ENCODE measurements around the gene ZNF23.
"Not testable (repeated sequence)": the region's sequence is repeated elsewhere in the genome, so short reads cannot be mapped to it uniquely, and the experiment has no call there.

Gene ZNF23

DNA sequence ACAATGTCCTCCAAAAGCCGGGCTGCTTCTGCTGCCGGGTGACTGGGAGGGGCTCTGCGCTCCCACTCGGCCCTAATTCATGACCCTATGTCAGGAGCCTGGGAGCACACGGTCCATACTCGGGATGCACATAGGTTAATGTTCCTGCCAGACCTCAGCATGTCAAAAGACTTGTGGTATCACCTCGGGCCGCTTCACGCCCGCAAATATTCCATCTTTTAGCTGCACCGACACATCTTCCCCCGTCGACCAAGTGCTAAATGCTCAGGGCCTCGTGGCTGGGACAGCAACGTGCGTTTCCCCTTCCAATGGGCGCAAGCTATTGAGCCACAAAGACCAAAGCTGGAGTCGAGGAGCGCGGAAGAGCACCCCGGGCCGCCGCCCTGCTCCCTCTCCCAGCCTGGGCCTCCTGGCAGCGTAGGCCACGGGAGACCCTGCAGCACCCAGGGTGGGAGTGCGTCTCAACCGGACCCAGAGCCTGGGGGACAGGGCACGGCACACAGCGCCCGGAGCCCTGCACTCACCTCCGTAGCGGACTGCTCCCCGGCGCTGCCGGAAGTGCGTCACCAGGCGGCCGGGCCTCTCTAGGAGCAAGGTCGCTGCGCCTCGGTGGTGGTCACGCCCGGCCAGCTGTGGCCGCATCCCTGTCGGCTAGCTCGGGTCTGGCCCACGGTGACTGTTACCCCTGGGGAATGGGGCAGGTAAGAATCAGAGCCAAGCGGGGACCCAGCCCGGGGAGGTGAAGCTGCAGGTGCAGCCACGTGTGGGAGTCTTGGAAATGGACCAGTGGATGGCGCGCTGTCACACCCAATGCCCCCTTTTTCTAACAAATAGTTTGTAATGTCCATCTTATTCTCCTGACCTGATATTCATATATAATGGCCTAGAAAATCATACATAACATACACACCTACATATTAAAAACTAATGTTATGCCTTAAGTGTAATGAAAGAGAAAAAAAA, at the start of gene ZNF23:
TSS of gene ZNF23 (minus strand) at position 562 of the 963 bp plus-strand sequence. CDS start 5,451 bp downstream, outside the sequence.
- DNase-seq, result peak; percentile 67

DNA sequence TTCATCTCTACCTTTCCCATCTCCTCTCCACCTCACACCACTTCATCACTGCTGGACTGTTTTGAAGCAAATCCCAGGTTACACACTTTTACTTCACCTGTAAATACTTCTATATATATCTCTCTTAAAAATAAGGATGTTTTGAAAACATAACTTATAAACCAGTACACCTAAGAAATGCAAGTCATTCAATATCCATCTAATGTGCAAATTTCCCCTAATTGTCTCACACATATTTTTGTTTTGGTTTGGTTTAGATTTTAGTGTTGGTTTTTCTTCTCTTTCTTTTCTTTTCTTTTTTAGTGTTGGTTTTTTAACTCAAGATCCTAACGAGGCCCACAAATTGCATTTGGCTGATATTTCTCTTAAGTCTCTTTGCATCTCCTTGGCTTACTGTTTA, 45.0 kb upstream of the ZNF23 start:
- no peak for DNase-seq

DNA sequence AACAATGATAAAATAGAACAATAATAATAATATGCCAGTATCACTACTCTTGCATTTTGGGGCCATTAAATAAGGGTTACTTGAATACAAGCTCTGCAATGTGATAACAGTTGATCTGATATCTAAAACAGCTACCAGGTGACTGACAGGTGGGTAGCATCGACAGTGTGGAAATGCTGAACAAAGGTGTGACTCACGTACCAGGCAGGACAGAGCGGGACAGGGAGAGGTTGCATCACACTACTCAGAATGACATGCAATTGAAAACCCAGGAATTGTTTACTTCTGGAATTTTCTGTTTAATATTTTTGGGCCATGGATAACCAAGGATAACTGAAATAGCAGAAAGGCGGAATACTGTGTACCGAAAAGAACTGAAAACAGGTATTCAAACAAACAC, 42.9 kb upstream of the ZNF23 start:
- DNase-seq, result no peak

DNA sequence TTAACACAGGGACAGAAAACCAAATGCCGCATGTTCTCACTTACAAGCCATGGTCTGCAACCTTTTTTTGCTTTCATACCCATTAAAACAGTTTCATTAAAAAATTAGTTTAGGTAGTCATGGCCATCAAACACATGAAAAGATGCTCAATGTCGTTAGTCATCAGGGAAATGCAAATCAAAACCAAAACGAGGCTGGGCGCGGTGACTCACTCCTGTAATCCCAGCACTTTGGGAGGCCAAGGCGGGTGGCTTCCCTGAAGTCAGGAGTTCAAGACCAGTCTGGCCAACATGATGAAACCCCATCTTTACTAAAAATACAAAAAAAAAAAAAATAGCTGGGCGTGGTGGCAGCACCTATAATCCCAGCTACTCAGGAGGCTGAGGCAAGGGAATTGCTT, 42.0 kb upstream of the ZNF23 start:
- not testable (repeated sequence) for DNase-seq

DNA sequence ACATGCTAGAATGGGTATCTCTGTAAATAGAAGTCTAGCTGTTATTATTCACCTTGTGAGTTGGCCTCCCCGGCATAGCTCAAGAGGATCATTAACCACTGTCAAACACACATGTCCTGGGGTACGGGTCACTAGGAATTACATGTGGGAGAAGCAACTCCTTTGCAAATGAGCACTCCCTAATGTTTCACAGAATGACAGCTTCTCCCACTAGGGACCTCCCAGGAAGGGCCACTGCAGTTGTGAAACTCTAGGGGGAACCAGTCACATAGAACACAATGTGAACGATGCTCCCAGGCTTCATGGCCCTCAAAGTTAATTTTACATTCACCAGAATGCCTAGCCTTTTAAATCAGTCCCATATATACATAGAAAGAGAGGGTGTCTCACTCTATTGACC, 39.5 kb upstream of the ZNF23 start:
- DNase-seq, result no peak

DNA sequence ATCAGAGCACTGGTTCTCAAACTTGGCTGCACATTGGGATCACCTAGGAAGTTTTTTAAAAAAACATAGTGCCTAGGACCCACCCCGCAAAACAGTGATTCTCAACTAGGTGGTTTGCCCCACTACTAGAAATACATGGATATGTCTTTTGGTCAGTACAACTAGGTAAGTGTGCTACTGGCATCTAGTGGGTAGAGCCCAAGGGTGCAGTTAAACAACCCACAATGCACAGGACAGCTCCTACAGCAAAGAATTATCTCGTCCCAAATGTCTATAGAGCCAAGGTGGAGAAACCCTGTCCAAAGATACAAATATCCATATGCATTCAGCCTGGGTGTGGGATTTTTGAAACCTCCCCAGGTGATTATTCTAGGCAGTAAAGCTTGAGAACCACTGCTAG, 38.9 kb upstream of the ZNF23 start:
- no peak for DNase-seq

DNA sequence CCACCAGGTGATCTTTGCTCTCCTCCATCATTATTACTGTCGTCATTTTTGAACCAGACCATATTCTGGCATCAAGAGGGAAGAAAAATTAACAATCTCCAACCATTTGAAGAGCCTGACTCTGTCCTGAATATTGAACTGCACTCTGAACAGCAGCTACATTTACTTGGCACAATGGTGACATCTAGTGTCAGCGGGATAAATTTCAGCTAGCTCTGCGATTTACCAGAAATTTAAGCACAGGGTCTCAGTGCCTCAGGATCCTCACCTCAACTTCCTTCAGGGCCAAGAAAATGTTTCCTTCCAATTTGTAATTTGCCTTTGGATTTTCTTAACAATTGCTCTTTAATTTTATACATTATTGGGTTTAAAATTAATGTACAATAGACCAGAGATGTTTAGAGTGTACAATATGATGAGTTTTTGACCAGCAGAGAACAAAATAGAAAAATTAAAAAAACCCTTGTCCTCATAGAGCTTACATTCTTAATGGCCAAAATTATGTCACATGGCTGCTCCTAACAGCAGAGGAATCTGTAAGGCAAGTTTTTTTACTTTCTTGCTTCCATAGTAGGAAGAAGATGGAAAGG, 37.8 kb upstream of the ZNF23 start:
- peak; percentile 42 for DNase-seq

DNA sequence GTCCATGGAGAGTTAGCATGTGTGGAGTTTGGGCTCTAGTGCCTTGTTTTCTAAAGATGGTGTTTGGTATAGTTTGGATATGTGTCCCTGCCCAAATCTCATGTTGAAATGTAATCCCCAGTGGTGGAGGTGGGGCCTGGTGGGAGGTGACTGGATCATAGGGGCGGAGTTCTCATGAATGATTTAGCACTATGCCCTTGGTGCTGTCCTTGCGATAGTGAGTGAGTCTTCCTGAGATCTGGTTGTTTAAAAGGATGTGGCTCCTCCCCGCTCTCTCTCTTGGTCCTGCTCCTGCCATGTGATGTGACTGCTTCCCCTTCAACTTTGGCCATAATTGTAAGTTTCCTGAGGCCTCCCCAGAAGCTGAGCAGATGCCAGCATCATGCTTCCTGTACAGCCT, 36.0 kb upstream of the ZNF23 start:
- DNase-seq, result no peak

DNA sequence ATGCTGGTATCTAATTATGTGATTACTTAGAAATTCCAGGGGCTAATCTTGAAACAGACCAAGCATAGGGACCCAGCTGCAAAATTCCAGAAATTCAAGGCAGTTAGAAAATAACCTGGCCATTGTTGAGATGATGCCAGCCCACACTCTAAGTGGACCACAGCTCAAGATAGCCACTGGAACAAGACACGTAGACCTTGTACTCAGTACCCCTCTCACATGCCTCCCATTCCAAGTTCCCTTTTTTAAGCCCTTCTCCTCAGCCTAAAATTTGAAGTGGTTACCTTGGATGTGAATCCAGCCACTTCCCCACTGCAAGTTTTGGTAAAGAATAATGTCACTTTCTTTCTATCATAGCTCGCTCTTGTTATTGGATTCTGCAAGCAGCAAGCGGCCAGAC, 31.2 kb upstream of the ZNF23 start:
- DNase-seq, result no peak

DNA sequence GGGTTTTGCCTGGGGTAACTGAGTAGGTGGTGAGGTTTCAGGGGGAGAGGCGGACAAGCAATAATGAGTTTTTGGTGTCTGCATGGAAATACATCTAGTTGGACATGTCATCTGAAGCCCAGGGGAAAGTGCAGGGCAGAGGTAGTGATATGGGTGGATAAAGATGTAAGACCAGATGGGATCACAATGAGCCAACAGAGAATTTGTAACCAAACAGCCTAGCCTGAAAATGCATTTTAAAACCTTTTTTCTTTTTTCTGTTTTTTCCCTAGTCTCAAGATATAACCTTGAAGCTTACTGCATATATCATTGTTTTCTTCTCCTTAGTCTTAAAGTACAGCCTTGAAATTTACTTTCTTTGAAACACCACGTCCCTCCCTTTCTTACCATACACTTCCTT, 30.7 kb upstream of the ZNF23 start:
- no peak for DNase-seq

DNA sequence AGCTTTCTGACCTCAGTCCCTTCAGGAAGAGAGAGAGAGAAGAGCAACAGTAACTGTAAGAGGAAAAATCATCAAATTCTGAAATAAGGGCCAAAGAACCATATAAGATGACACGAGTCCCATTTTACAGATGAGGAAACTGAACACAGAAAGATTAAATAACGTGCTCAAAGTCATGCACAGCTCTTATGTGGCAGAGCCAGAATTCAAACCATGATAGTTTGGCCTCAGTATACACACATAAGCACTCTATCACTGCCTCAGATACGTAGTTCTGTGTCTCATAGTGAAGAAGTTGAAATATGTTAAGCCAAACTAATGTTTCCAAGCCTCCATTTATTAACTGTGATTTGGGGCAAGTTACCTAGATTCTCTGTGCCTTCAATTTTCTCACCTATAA, 29.0 kb upstream of the ZNF23 start:
- DNase-seq, result no peak

DNA sequence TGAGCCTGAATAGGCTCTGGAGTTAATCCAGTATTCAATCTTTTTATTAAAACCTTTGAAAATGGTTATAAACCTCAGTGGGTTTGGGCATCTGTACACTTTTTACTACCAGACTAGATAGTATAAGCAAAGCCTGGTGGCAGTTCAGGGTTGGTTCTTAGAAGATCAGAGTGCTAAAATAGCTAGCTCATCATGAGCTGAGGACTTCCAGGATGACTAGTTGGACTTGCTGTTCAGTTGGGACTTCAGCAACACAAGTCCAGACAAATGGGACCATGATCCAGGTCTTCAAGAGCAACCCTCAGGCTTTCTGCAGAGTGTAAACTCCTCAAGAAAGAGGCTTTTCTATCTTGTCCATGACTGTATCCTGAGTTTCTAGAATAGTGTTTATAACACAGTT, 28.3 kb upstream of the ZNF23 start:
- DNase-seq, result no peak

DNA sequence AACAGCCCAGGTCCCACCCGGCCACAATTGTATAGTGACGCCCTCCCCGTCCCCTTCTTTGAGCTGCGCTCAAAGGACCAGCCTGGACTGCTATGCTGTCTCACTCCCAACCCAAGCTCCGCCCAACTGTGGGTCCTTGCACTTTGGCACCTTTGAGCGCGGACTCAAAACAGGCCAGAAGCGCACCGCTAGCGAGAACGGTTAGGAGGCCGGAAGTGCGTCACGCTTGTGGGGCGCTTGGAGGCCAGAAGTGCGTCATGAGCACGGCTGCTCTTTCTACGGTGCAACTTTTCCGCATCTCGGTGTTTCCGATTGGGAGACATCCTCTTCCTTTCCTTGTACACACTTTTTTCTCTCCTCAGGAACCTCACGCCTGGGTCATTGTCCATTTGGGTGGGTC, 27.1 kb upstream of the ZNF23 start, which contains the start of gene ZNF19:
TSS of gene ZNF19 (minus strand) at position 203 of the 400 bp plus-strand sequence. CDS start 7,210 bp downstream, outside the sequence.
- DNase-seq, result no peak

DNA sequence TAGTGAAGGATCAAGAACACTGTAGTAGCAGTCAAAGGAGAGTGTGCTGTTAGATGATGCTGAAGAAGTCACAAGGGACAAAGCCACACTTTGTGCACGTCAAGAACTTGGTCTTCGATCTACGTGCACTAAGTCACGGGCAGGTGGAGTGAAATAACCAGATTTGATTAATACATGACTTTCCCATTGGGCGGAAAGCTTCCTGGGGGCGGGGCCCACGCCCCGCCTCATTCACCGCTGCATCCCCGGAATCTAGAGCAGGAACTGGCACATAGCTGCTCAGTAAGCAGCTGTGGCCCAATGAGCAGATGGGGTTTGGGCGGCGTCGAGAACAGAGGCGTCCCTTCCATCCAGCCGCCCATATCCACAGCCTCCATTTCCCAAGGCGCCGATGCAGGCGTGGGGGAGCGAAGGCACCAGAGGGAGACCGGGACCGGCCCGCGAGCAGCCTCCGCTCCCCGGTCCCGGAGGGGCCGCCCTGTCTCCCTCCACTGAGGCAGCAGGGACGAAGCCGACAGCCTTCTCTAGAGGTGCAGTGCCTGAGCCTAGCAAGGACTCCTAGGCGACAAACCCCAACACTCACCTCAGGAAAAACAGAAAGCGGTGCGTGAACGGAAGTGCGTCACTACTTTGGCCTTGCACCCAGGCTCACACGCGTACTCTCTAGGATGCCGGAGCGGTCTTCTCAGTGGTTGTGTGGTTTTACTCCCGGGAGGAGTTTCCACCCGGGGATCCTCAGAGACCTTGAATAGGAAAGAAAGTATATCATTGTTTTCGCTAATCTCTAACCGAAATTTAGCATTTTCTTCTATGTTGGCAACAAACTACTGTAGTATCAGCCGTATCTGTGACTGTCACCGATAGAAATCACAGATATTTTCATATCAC, 22.2 kb upstream of the ZNF23 start:
- peak; percentile 67 for DNase-seq

DNA sequence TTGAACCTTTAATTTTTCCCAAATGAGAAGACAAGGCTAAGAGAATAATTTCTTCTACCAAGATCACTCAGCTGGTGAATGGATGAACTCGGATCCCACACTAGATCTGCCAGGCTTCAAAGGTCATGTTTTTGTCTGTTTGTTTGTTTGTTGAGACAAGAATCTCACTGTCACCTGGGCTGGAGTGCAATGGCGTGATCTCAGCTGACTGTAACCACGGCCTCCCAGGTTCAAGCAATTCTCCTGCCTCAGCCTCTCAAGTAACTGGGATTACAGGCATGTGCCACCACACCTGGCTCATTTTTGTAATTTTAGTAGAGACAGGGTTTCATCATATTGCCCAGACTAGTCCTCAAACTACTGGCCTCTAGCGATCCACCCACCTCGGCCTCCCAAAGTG, 20.5 kb upstream of the ZNF23 start:
- no peak for DNase-seq

DNA sequence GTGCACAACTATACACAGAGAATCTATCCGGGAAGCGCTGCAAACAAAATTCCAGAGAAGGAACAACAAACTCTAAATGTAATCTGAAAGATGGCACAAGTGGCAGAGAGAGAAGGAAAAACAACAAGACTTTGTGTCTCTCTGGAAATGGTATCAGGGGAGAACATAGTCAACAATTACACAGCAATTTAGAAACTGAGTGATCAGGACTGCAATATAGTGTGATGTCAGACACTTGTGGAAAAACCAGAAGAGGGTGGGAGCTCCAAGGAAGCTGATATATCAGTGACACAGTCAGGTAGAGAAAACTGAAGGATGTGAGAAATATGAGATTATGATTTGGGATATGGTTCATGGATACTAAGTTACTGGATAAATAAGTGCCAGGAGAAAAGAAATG, 18.9 kb upstream of the ZNF23 start:
- DNase-seq, result no peak

DNA sequence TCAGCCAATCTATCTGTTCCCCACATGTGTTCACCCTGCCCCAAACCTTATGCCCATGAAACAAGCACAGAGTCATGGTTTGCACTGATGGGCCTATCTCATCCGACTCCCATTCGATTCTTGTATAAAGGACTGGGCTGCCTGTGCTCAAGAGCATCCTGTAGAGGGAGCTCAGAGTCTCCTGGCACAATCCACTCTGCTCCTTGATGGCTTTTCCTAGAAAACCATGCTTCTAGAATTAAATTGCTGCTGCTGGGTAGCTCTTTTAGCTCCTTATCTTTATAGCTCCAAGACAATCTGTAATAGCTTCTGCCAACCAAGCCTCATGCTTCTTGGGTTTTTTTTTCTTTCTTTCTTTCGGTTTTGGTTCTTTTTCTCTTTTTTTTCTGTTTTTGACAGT, 17.4 kb upstream of the ZNF23 start:
- DNase-seq, result no peak

DNA sequence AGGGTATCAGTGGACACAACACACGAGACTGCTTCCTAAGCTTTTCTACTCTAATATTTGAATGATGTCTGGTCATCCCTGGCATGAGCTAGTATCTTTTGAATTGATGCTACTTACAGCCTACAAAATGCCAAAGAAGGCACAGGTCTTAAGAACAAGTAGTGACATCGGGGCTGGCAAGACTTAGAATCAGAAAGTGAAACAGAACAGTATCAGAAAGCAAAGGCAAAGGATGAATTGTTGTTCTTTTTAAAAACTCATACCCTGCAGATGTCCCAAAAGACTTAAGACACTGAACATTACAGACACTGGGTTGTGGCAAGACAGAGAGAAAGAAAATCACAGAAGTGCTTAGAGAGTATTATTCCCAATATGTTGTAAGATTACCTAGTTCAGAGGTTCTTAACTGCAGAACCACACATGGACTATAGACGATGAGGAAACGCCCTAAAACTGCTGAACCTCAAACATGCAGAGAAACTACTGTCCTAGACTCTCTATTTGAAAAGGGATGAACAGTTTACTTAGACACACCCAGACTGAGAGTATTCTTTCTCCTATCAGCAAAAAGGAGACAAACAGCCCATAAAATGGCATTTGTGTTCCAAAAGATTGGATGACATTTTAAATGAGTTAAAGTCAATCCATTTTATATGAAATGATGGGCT, 14.5 kb upstream of the ZNF23 start:
- no peak for DNase-seq

DNA sequence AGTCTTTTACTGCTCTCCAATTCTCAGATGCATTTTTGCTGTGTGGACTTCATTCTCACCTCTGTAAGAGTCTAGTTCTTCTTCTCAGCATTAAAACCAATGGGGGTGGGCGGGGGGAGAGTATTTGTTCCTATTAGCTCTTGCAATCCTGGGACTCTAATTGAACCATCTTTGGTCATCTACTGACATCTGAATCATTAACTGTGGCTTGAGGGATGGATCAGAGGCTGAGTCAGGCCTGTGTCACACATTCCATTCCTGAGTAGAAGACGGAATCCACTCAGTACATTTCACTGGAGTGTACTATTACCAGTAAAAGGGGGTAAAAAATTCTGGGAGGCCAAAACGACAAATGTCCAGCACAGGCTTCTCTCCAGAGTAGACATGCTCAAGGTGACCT, 12.8 kb upstream of the ZNF23 start:
- no peak for DNase-seq

DNA sequence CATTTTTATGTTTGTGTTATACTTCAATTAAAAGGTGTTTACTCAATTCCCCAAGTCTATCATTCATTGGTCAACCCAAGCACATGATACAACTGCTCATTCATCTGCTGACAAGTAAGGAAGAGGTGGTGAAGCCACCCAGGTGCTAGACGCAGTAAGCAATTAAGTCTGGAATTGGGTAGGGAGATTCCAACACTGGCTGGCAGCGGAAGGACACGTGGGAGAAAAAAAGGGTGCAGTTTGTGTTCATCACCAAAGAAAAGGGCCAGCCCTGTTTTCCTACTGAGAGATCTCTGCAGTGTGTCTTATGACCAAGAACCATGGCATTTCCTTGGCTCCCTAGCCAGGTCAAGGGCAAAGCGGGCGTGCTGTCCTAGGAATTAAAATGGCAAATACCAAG, 11.8 kb upstream of the ZNF23 start:
- DNase-seq, result no peak

DNA sequence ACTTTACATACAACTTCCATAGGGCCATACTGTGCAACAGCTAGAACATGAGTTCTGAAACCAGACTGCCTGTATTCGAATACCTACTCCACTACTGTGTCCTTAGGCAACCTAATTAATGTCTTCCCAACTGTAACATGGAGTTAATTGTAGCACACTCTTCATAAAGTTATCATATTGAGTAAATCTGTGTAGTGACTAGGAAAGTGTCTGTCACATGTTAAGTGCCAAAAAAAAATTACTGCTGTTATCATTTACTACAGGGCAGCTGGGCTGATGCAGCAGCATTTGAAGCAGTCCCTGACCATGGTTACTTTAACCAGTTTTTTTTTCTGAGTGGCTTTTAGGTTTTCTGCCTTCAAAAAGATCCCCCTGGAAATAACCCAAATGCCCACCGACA, 10.9 kb upstream of the ZNF23 start:
- DNase-seq, result no peak

DNA sequence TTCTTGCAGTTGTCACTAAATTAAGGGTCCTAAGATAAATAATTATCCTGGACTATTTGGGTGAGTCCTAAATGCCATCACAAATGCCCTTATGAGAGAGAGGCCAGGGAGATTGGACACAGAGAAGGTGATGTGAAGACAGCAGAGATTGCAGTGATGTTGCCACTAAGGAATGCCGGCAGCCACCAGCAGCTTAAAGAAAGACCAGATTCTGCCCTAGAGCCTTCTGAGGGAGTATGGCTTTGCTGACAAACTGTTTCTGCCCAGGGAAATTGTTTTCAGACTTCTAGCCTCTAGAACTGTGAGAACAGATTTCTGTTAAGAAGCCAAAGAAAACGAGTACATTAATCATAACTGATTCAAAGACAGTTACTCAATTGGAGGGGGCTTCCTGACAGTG, 10.0 kb upstream of the ZNF23 start:
- no peak for DNase-seq

DNA sequence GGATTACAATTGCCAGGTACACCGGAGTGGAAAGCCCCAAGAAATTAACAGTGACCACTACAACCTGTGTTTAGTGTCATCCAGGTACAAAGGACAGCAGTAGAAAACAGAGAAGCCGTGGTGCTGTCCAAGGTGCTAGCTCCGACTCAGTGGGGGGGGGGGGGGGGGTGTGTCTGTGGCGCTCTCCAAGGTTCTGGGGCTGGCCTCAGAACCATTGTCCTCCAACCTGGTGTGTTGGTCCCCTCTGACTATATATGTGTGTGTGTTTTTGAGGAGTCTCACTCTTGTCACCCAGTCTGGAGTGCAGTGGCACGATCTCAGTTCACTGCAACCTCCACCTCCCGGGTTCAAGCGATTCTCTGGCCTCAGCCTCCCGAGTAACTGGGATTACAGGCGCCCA, 5.8 kb upstream of the ZNF23 start:
- no peak for DNase-seq
